ENCODE results near the gene KCNQ5.

- TF ChIP-seq, protein P1, sequence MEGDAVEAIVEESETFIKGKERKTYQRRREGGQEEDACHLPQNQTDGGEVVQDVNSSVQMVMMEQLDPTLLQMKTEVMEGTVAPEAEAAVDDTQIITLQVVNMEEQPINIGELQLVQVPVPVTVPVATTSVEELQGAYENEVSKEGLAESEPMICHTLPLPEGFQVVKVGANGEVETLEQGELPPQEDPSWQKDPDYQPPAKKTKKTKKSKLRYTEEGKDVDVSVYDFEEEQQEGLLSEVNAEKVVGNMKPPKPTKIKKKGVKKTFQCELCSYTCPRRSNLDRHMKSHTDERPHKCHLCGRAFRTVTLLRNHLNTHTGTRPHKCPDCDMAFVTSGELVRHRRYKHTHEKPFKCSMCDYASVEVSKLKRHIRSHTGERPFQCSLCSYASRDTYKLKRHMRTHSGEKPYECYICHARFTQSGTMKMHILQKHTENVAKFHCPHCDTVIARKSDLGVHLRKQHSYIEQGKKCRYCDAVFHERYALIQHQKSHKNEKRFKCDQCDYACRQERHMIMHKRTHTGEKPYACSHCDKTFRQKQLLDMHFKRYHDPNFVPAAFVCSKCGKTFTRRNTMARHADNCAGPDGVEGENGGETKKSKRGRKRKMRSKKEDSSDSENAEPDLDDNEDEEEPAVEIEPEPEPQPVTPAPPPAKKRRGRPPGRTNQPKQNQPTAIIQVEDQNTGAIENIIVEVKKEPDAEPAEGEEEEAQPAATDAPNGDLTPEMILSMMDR (IDR thresholded peaks at IDR 0.05), result no peak
- no peak for TF ChIP-seq POLR2A (IDR thresholded peaks at IDR 0.05)
Measured at GRCh38 chr6:73049971-73050594, 428.2 kb downstream of the KCNQ5 start.

All from suprapubic skin (tissue), 3 donors.